NOMO-1 treated with dmso at 0.1 percent for 144 hours (cell line): ENCODE data around the gene SMDT1.
"Not testable (repeated sequence)": the region's sequence is repeated elsewhere in the genome, so short reads cannot be mapped to it uniquely, and the experiment has no call there.

Experiments
- DNase-seq: peaks from one replicate; lab custom pipeline; 2025; ENCODE audit not compliant: unreplicated experiment; lab: John Stamatoyannopoulos, UW

Gene SMDT1

GRCh38 chr22:42070517-42071422 is 8.7 kb upstream of the SMDT1 start, which contains the start of gene NAGA:
TSS of gene NAGA (minus strand) at chr22:42070812. CDS start at chr22:42070297, 515 bp downstream.
- peak; percentile 97 for DNase-seq

GRCh38 chr22:42071508-42071907 is 8.0 kb upstream of the SMDT1 start:
- DNase-seq, result not testable (repeated sequence)

- DNase-seq, result no peak
These were observed 6.7 kb upstream of the SMDT1 start for GRCh38 chr22:42072606-42073330.

- DNase-seq, result no peak
These were observed 5.9 kb upstream of the SMDT1 start for GRCh38 chr22:42073621-42074041.

GRCh38 chr22:42074132-42074811 is 5.2 kb upstream of the SMDT1 start, which contains the start of gene PHETA2:
TSS of gene PHETA2 (plus strand) at chr22:42074248. CDS start at chr22:42077294, 3,046 bp downstream.
- DNase-seq, result peak; percentile 25

- DNase-seq, result no peak
These were observed 4.4 kb upstream of the SMDT1 start for GRCh38 chr22:42074846-42075676.

- no peak for DNase-seq
These were observed 2.6 kb upstream of the SMDT1 start for GRCh38 chr22:42076764-42077485.

GRCh38 chr22:42077486-42078125 is 1.9 kb upstream of the SMDT1 start:
- DNase-seq, result no peak

GRCh38 chr22:42078469-42079318 is 806 bp upstream of the SMDT1 start:
- no peak for DNase-seq

- DNase-seq, result no peak
These were observed 787 bp downstream of the SMDT1 start for GRCh38 chr22:42080287-42080686.

GRCh38 chr22:42083119-42083518 is 3.6 kb downstream of the SMDT1 start:
- no peak for DNase-seq

GRCh38 chr22:42084874-42085273 is 5.4 kb downstream of the SMDT1 start:
- no peak for DNase-seq

- no peak for DNase-seq
These were observed 6.6 kb downstream of the SMDT1 start for GRCh38 chr22:42086051-42086450.

GRCh38 chr22:42090596-42091454 is 11.3 kb downstream of the SMDT1 start, which contains the start of gene NDUFA6:
TSS of gene NDUFA6 (minus strand) at chr22:42090772. CDS start at chr22:42090744, 28 bp downstream.
- peak; percentile 96 for DNase-seq

- no peak for DNase-seq
These were observed 11.9 kb downstream of the SMDT1 start for GRCh38 chr22:42091455-42091782.

GRCh38 chr22:42101199-42101598 is 21.7 kb downstream of the SMDT1 start:
- DNase-seq, result no peak

GRCh38 chr22:42104332-42104860 is 24.9 kb downstream of the SMDT1 start:
- not testable (repeated sequence) for DNase-seq
